K562 (cell line): Measurements from ENCODE around the gene NUMB. TPM values are rescaled to one million over a fixed set of nuclear protein-coding genes. Genes with fewer than 3 reads are reported as not detected.

ENCODE experiments used
- BACH1 ChIP-seq: fragments of 200-800 bp; sonication (Bioruptor generic); IDR thresholded peaks from 2 replicates; pipeline ENCODE4 v1.6.1; 2016; ENCODE audit warnings: missing genetic modification characterization, missing compliant biosample characterization
- ETV5 ChIP-seq: sonication (generic); formaldehyde crosslinking; IDR thresholded peaks from 2 replicates; pipeline ENCODE4 v1.4.0; 2020; ENCODE audit warnings: low read depth, mild to moderate bottlenecking, missing genetic modification reagents
- KLF6 ChIP-seq: fragments of 250-450 bp; sonication (Bioruptor Pico); IDR thresholded peaks from 2 replicates; pipeline ENCODE4 v1.4.0; 2020; ENCODE audit warnings: mild to moderate bottlenecking, moderate library complexity, borderline replicate concordance
- PTBP1 ChIP-seq: fragments of 200-400 bp; formaldehyde crosslinking; IDR thresholded peaks from 2 replicates; pipeline ENCODE4 v1.6.1; 2017; ENCODE audit warnings: low read depth, low read length
- PTRF ChIP-seq: fragments of 450-650 bp; IDR thresholded peaks from 2 replicates; pipeline ENCODE4 v1.6.1; 2016; ENCODE audit warnings: mild to moderate bottlenecking, missing genetic modification characterization, missing compliant biosample characterization
- SMAD3 ChIP-seq: fragments of 450-650 bp; formaldehyde crosslinking; conservative IDR thresholded peaks from 2 replicates; pipeline ENCODE4 v1.4.0; 2020; ENCODE audit warnings: mild to moderate bottlenecking
- SMARCC2 ChIP-seq: fragments of 450-650 bp; IDR thresholded peaks from 2 replicates; pipeline ENCODE4 v1.6.1; 2017; ENCODE audit warnings: antibody characterized with exemption, moderate library complexity, mild to moderate bottlenecking, low read depth
- THAP12 ChIP-seq: fragments of 250-450 bp; sonication (Bioruptor Pico); IDR thresholded peaks from 2 replicates; pipeline ENCODE4 v1.9.0; 2021; ENCODE audit warnings: mild to moderate bottlenecking, inconsistent platforms
- XRCC5 ChIP-seq: fragments of 200-400 bp; formaldehyde crosslinking; IDR thresholded peaks from 2 replicates; pipeline ENCODE4 v1.6.1; 2017; ENCODE audit warnings: low read depth, mild to moderate bottlenecking, low read length
- ZNF639 ChIP-seq, 2 experiments: fragments of 200-800 bp in 1 of 2; sonication (Bioruptor generic) in 1 of 2; sonication (generic) in 1 of 2; formaldehyde crosslinking in 1 of 2; IDR thresholded peaks in 1 of 2; conservative IDR thresholded peaks in 1 of 2; 2 replicates each; pipeline versions ENCODE4 v1.5.0 to v1.6.1; 2016 to 2020; ENCODE audit warnings: missing compliant biosample characterization in 1 of 2, missing genetic modification characterization in 1 of 2, missing genetic modification reagents in 1 of 2
- polyA plus RNA-seq, 8 experiments: library from polyadenylated mRNA; depleted of rRNA in 4 of 8; stranded (reverse) in 5 of 8; unstranded in 3 of 8; fragments of >200 nt; fragmentation: Nextera tagmentation in 2 of 8; fragmentation: Illumina TruSeq in 1 of 8; extraction: Ambion mirVana in 2 of 8; extraction: Trizol in 1 of 8; gene quantifications; 2 replicates each; pipeline versions ENCODE4 v1.2.1 to v1.2.3, GENCODE V29; 2011 to 2014; ENCODE audit warnings: inconsistent platforms in 1 of 8, missing spikeins in 1 of 8
- total RNA-seq, 7 experiments: library from RNA; depleted of rRNA in 6 of 7; stranded (reverse); fragments of >200 nt in 6 of 7; fragmentation: Illumina TruSeq in 2 of 7; extraction: Trizol in 2 of 7; gene quantifications; 2 replicates each; pipeline versions ENCODE4 v1.2.1 to v1.2.3, GENCODE V29; 2011 to 2021; ENCODE audit warnings: low replicate concordance in 1 of 7
- TF ChIP-seq, protein P1 (sequence below): fragments of 450-650 bp; conservative IDR thresholded peaks from 2 replicates; pipeline ENCODE4 v1.6.1; 2016; ENCODE audit warnings: missing genetic modification characterization, low read depth, mild to moderate bottlenecking, control low read depth, missing compliant biosample characterization

The NUMB gene
- total and polyA plus RNA-seq, 9 of the 15 experiments (the other 6 are each of a cell fraction or from before 2014, with no cell fraction given): 13.5 to 54.0 (median 32.3) TPM

- TF ChIP-seq PTRF: no peak
- TF ChIP-seq SMARCC2: no peak
- no peak for TF ChIP-seq XRCC5
- TF ChIP-seq ZNF639 (CRISPR knock-in tag; conservative IDR thresholded peaks at IDR 0.05 in 1 of 2, IDR thresholded peaks at IDR 0.05 in 1 of 2): no peak
- TF ChIP-seq SMAD3 (CRISPR knock-in tag): no peak
- TF ChIP-seq ETV5 (CRISPR knock-in tag): no peak
- TF ChIP-seq, protein P1, sequence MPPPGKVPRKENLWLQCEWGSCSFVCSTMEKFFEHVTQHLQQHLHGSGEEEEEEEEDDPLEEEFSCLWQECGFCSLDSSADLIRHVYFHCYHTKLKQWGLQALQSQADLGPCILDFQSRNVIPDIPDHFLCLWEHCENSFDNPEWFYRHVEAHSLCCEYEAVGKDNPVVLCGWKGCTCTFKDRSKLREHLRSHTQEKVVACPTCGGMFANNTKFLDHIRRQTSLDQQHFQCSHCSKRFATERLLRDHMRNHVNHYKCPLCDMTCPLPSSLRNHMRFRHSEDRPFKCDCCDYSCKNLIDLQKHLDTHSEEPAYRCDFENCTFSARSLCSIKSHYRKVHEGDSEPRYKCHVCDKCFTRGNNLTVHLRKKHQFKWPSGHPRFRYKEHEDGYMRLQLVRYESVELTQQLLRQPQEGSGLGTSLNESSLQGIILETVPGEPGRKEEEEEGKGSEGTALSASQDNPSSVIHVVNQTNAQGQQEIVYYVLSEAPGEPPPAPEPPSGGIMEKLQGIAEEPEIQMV (tag): no peak
- no peak for TF ChIP-seq PTBP1
- no peak for TF ChIP-seq BACH1 (tag)
- no peak for TF ChIP-seq THAP12 (CRISPR knock-in tag)
- TF ChIP-seq KLF6 (CRISPR knock-in tag): no peak
- TF ChIP-seq, all 486 proteins: peak for 0
Measured at GRCh38 chr14:73476451-73476931, 18.1 kb upstream of the NUMB start (continued).
